ENCODE results near the gene RAB4A. TPM values are rescaled to one million over a fixed set of nuclear protein-coding genes. Genes with fewer than 3 reads are reported as not detected.

Gene RAB4A
- total RNA-seq, 2 donors from 2014 or later, result 12.5 to 69.0 TPM

- Histone ChIP-seq H3K4me1 (peaks cover 42% of the 10 kb centered on the region), H3K27me3 (no peaks in the 10 kb centered on the region), H3K9me3 (no peaks in the 10 kb centered on the region), H3K27ac (peak overlapping the region in 3 of 4 donors; percentile 77 to 91 (median 83)), H3K4me3 (no peak overlapping the region), H3K36me3 (replicated peaks in 1 of 2; ENCODE audit: insufficient read depth in 1 of 2, low read depth in 2 of 2) (no peaks in the 10 kb centered on the region)
- intact Hi-C loops (cut with DNase I), result loop anchor here (10.0 kb wide), 1 partner anchor 547 kb away; no protein-coding TSS in a partner anchor
- TF ChIP-seq CTCF (IDR thresholded peaks at IDR 0.05), result no peak
- ATAC-seq, result no peak
- WGBS, 2 donors, result 83 to 84% methylated on average over 3 of the region's 3 CpGs
- DNase-seq, result no peak
Observed at GRCh38 chr1:229231754-229232119, 39.2 kb upstream of the RAB4A start.

GRCh38 chr1:229234870-229235472 lies 35.9 kb upstream of the RAB4A start:
- TF ChIP-seq POLR2A (IDR thresholded peaks at IDR 0.05) (no peak), CTCF (IDR thresholded peaks at IDR 0.05) (no peak)
- Histone ChIP-seq H3K36me3 (replicated peaks in 1 of 2; ENCODE audit: insufficient read depth in 1 of 2, low read depth in 2 of 2) (no peaks in the 10 kb centered on the region), H3K27ac (no peak overlapping the region), H3K27me3 (no peaks in the 10 kb centered on the region), H3K9me3 (no peaks in the 10 kb centered on the region), H3K4me3 (no peak overlapping the region), H3K4me1 (peaks cover 26% of the 10 kb centered on the region)
- ATAC-seq (no peak), DNase-seq (no peak)
- 85 to 86% methylated on average over 13 of the region's 13 CpGs for WGBS, 2 donors
- intact Hi-C loops (cut with DNase I), result loop anchor here (10.0 kb wide), 1 partner anchor 550 kb away; no protein-coding TSS in a partner anchor

GRCh38 chr1:229237320-229237719 lies 33.6 kb upstream of the RAB4A start:
- intact Hi-C loops (cut with DNase I), result loop anchor here (10.0 kb wide), 1 partner anchor 553 kb away; no protein-coding TSS in a partner anchor
- ATAC-seq, result no peak
- WGBS, 2 donors, result 21 to 38% methylated on average over 2 of the region's 2 CpGs
- no peak for DNase-seq
- Histone ChIP-seq H3K9me3 (no peaks in the 10 kb centered on the region), H3K4me3 (no peak overlapping the region), H3K4me1 (peaks cover 4% of the 10 kb centered on the region), H3K36me3 (replicated peaks in 1 of 2; ENCODE audit: insufficient read depth in 1 of 2, low read depth in 2 of 2) (no peaks in the 10 kb centered on the region), H3K27ac (no peak overlapping the region), H3K27me3 (no peaks in the 10 kb centered on the region)
- TF ChIP-seq CTCF (IDR thresholded peaks at IDR 0.05) (no peak), POLR2A (IDR thresholded peaks at IDR 0.05) (no peak)

GRCh38 chr1:229238231-229238630 lies 32.7 kb upstream of the RAB4A start:
- no peak for TF ChIP-seq POLR2A (IDR thresholded peaks at IDR 0.05)
- no peak for TF ChIP-seq CTCF (IDR thresholded peaks at IDR 0.05)
- H3K9me3 ChIP-seq, result no peaks in the 10 kb centered on the region
- peaks cover 4% of the 10 kb centered on the region for H3K4me1 ChIP-seq
- intact Hi-C loops (cut with DNase I), result loop anchor here (10.0 kb wide), 1 partner anchor 553 kb away; no protein-coding TSS in a partner anchor
- no peak overlapping the region for H3K4me3 ChIP-seq
- H3K27ac ChIP-seq, result no peak overlapping the region
- no peaks in the 10 kb centered on the region for H3K36me3 ChIP-seq (replicated peaks in 1 of 2; ENCODE audit: insufficient read depth in 1 of 2, low read depth in 2 of 2)
- ATAC-seq (no peak), DNase-seq (no peak)
- WGBS, 2 donors, result 33 to 64% methylated on average over 1 of the region's 1 CpG
- H3K27me3 ChIP-seq, result no peaks in the 10 kb centered on the region

Measured in body of pancreas (tissue), 4 donors.